GM12878 (cell line): ENCODE measurements around the gene RAC3.

Experiments
- ATF3 ChIP-seq: IDR thresholded peaks from 2 replicates; pipeline ENCODE4 v1.6.1; 2011; ENCODE audit warnings: low read depth, mild to moderate bottlenecking, low read length, moderate library complexity, borderline replicate concordance; ENCODE audit errors: extremely low read depth
- BHLHE40 ChIP-seq, 2 experiments: fragments of 450-650 bp in 1 of 2; IDR thresholded peaks; 2 replicates each; pipeline ENCODE4 v1.6.1; 2011 to 2017; ENCODE audit warnings: low read depth in 2 of 2, borderline replicate concordance in 1 of 2, improper control_type of control experiment in 1 of 2, low read length in 1 of 2, mild to moderate bottlenecking in 1 of 2
- CBFB ChIP-seq: IDR thresholded peaks from 2 replicates; pipeline ENCODE4 v1.6.1; 2016; ENCODE audit warnings: antibody characterized with exemption, low read depth
- CTCF ChIP-seq, 3 experiments: IDR thresholded peaks in 2 of 3; conservative IDR thresholded peaks in 1 of 3; 2 replicates each; pipeline ENCODE4 v1.5.1; 2011; ENCODE audit warnings: low read depth in 3 of 3, low read length in 3 of 3, mild to moderate bottlenecking in 3 of 3, control low read depth in 2 of 3, moderate library complexity in 2 of 3, inconsistent platforms in 1 of 3, mixed read lengths in 1 of 3; ENCODE audit not compliant: control insufficient read depth in 2 of 3, insufficient read depth in 1 of 3; ENCODE audit errors: extremely low read depth in 1 of 3
- ESRRA ChIP-seq: IDR thresholded peaks from 2 replicates; pipeline ENCODE4 v1.6.1; 2012; ENCODE audit warnings: mild to moderate bottlenecking, low read length, improper control_type of control experiment
- HDAC2 ChIP-seq: fragments of 200-600 bp; sonication (generic); IDR thresholded peaks from 2 replicates; pipeline ENCODE4 v1.6.1; 2017
- MAX ChIP-seq: IDR thresholded peaks from 2 replicates; pipeline ENCODE4 v1.6.1; 2012; ENCODE audit warnings: low read depth, low read length, improper control_type of control experiment
- NFIC ChIP-seq: IDR thresholded peaks from 2 replicates; pipeline ENCODE4 v1.6.1; 2012; ENCODE audit warnings: low read depth, mild to moderate bottlenecking, inconsistent platforms, low read length, moderate library complexity
- POLR2A ChIP-seq: IDR thresholded peaks from 2 replicates; pipeline ENCODE4 v1.6.1; 2011; ENCODE audit warnings: low read depth, mild to moderate bottlenecking, low read length
- POLR2AphosphoS5 ChIP-seq: IDR thresholded peaks from 2 replicates; pipeline ENCODE4 v1.6.1; 2011; ENCODE audit warnings: mild to moderate bottlenecking, low read length, inconsistent platforms
- REST ChIP-seq: IDR thresholded peaks from 2 replicates; pipeline ENCODE4 v1.6.1; 2012; ENCODE audit warnings: mild to moderate bottlenecking, low read depth, low read length
- SMC3 ChIP-seq: IDR thresholded peaks from 2 replicates; pipeline ENCODE4 v1.6.1; 2011; ENCODE audit warnings: low read length, improper control_type of control experiment, borderline replicate concordance
- ZBTB33 ChIP-seq: fragments of 450-650 bp; IDR thresholded peaks from 2 replicates; pipeline ENCODE4 v1.6.1; 2017; ENCODE audit warnings: mild to moderate bottlenecking

- TF ChIP-seq POLR2A, result no peak
- TF ChIP-seq ATF3, result no peak
- TF ChIP-seq NFIC, result no peak
- TF ChIP-seq CTCF (IDR thresholded peaks at IDR 0.05 in 2 of 3, conservative IDR thresholded peaks at IDR 0.05 in 1 of 3; ENCODE audit: control insufficient read depth in 2 of 3, extremely low read depth in 1 of 3, insufficient read depth in 1 of 3, low read depth in 3 of 3, low read length in 3 of 3), result no peak
- no peak for TF ChIP-seq MAX
- TF ChIP-seq ZBTB33, result no peak
- TF ChIP-seq SMC3, result no peak
- no peak for TF ChIP-seq REST
- no peak for TF ChIP-seq POLR2AphosphoS5
- no peak for TF ChIP-seq ESRRA
- no peak for TF ChIP-seq HDAC2
- no peak for TF ChIP-seq CBFB
- TF ChIP-seq BHLHE40 (IDR thresholded peaks at IDR 0.05; ENCODE audit: borderline replicate concordance in 1 of 2, low read depth in 2 of 2, low read length in 1 of 2), result no peak
These were observed 6.6 kb upstream of the RAC3 start for GRCh38 chr17:82024859-82025258.
